Adrenal gland (tissue), 12 donors: ENCODE measurements around the gene DRD1. TPM values are rescaled to one million over a fixed set of nuclear protein-coding genes. Genes with fewer than 3 reads are reported as not detected.

Source experiments
- DNase-seq, 7 donors: peaks; one replicate each; pipeline ENCODE4 v3.0.0-alpha.2; 2019 to 2020
- H3K27ac ChIP-seq, 5 donors: fragments of 200-600 bp; sonication (generic) in 4 of 5; 1 replicate in 3 of 5; 2 replicates in 2 of 5; pipeline versions ENCODE4 v1.5.1 to v1.8.0; 2016 to 2020; ENCODE audit warnings: mild to moderate bottlenecking in 1 of 5
- H3K27me3 ChIP-seq: fragments of 200-600 bp; 2 replicates; pipeline ENCODE4 v1.8.0; 2021
- H3K36me3 ChIP-seq, 2 donors: fragments of 200-600 bp; replicated peaks in 1 of 2; 1 replicate in 1 of 2; 2 replicates in 1 of 2; pipeline versions ENCODE4 v1.5.1 to v1.8.0; 2018 to 2022
- H3K4me1 ChIP-seq, 2 donors: fragments of 200-600 bp; replicated peaks in 1 of 2; 1 replicate in 1 of 2; 2 replicates in 1 of 2; pipeline versions ENCODE4 v1.5.1 to v1.8.0; 2018 to 2021
- H3K4me3 ChIP-seq, 4 donors: fragments of 200-600 bp; sonication (generic) in 3 of 4; one replicate each; pipeline ENCODE4 v1.5.1; 2016 to 2018
- H3K9me3 ChIP-seq, 3 donors: fragments of 200-600 bp; sonication (generic) in 1 of 3; replicated peaks in 1 of 3; 1 replicate in 2 of 3; 2 replicates in 1 of 3; pipeline versions ENCODE4 v1.5.1 to v1.8.0; 2016 to 2021
- POLR2A ChIP-seq, 2 donors: fragments of 450-650 bp; IDR thresholded peaks; one replicate each; pipeline ENCODE4 v1.6.1; 2017; ENCODE audit warnings: antibody characterized with exemption in 2 of 2, mild to moderate bottlenecking in 2 of 2, moderate library complexity in 1 of 2
- WGBS, 4 donors: extraction: QIAGEN DNeasy Blood & Tissue Kit in 2 of 4; methylation state at CpG; one replicate each; pipeline versions ENCODE4 v1.1.5 to v1.1.7; 2013 to 2017; 5-methylcytosine and 5-hydroxymethylcytosine counted together
- intact Hi-C, 2 donors: fragments of 100-400 bp; cut with DNase I; formaldehyde crosslinking; loops; one replicate each; pipeline versions ENCODE4 v1.14.1 to v1.15.0; 2022 to 2023
- polyA plus RNA-seq, 3 donors: library from polyadenylated mRNA; stranded (reverse); fragments of 200-250 nt in 2 of 3; fragments of 350-450 nt in 1 of 3; fragmentation: Illumina TruSeq in 1 of 3; extraction: RNeasy Lipid Tissue Mini Kit (QIAGEN cat#74804) in 1 of 3; gene quantifications; one replicate each; pipeline ENCODE4 v1.2.3, GENCODE V29; 2013 to 2014
- total RNA-seq, 9 donors: library from RNA; depleted of rRNA in 4 of 9; stranded (reverse); fragments of >200 nt in 4 of 9; fragments of 120-200 nt in 1 of 9; fragmentation: NEBNext Ultra II Directional in 1 of 9; extraction: Animal tissue kit (Norgen Biotek cat#: 25700) in 1 of 9; gene quantifications; one replicate each; pipeline versions ENCODE4 v1.1.0 to v1.2.4, GENCODE V29; 2013 to 2023
- TF ChIP-seq, protein P1 (sequence below), 6 experiments: fragments of 450-650 bp in 4 of 6; fragments of 200-600 bp in 2 of 6; sonication (generic) in 1 of 6; IDR thresholded peaks; 1 replicate in 5 of 6; 2 replicates in 1 of 6; pipeline versions ENCODE4 v1.5.1 to v1.8.0; 2016 to 2021; ENCODE audit warnings: antibody characterized with exemption in 6 of 6, mild to moderate bottlenecking in 2 of 6, moderate library complexity in 1 of 6
- donor health status: healthy with polysubstance abuse.
- donor health status: Bipolar disorder and iron deficiency.
- donor health status: DM: yes; HTN: yes; CAD: no.
- donor health status: DM: no; HTN: no; CAD: no.
- donor health status: DM: no; HTN: no; CAD: no.
- donor health status: DM: yes; HTN: yes; CAD: no.

DRD1 gene
- total and polyA plus RNA-seq, 12 donors, result under 0.01 to 1.3 (median 0.26) TPM

DNA sequence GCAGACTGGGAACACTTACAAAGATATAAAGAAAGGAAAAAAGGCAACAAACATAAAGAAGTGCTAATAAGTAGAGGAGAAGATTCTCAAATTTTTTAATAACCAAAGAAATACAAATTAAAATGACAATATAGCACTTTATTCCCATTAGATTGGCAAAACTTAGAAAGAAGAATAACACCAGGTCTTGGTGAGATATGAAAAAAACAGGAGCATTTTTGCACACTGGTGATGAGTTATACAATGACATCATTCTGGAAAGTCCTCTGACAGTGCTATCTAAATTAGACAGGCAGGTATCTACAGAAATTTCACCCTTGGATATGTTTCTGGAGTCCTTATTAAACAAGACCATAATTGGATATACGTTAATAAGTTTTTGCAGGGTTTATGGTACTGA, 24.9 kb upstream of the DRD1 start:
- Histone ChIP-seq H3K9me3 (no peaks in the 10 kb centered on the region), H3K4me3 (no peak overlapping the region), H3K27me3 (no peaks in the 10 kb centered on the region), H3K36me3 (no peaks in the 10 kb centered on the region), H3K27ac (no peak overlapping the region), H3K4me1 (no peaks in the 10 kb centered on the region)
- intact Hi-C loops, result no loop called here
- TF ChIP-seq POLR2A (IDR thresholded peaks at IDR 0.05), result no peak
- TF ChIP-seq, protein P1, sequence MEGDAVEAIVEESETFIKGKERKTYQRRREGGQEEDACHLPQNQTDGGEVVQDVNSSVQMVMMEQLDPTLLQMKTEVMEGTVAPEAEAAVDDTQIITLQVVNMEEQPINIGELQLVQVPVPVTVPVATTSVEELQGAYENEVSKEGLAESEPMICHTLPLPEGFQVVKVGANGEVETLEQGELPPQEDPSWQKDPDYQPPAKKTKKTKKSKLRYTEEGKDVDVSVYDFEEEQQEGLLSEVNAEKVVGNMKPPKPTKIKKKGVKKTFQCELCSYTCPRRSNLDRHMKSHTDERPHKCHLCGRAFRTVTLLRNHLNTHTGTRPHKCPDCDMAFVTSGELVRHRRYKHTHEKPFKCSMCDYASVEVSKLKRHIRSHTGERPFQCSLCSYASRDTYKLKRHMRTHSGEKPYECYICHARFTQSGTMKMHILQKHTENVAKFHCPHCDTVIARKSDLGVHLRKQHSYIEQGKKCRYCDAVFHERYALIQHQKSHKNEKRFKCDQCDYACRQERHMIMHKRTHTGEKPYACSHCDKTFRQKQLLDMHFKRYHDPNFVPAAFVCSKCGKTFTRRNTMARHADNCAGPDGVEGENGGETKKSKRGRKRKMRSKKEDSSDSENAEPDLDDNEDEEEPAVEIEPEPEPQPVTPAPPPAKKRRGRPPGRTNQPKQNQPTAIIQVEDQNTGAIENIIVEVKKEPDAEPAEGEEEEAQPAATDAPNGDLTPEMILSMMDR (IDR thresholded peaks at IDR 0.05), result no peak
- DNase-seq, result no peak
- 87 to 91% (median 90%) methylated on average over 1 of the region's 1 CpG for WGBS, 4 donors

DNA sequence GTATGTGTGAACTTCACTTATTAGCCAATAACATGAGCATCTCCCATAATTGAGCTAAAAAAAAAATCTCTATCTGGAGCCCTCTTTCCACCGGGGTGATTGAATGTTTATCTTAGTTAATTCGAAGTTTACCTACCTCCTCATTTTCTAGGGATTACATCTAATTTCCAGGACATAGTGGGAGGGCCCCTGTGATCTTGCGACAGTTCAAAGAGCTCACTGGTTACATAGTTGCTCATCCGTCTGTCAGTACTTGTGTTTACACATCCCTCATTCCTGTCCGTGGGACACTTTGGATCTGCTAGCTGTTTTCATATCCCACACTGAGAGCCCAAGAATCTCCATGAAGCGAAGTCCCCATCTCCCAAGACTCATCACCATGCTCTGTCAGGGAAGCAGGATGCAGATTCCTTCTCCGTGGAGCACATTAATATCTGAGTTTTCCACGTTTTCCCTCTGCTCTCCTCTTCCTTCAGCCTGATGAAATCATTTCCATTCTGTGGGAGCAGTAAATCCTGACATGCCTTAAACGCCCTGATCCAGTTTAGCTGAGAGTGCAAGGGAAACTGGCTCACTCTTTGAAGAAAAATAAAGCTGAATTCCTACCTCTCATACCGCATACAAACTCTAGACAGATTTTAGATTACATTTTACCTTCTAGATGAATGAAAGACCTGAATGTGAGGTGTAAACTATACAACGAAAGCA, 24.2 kb upstream of the DRD1 start:
- Histone ChIP-seq H3K9me3 (no peaks in the 10 kb centered on the region), H3K4me3 (no peak overlapping the region), H3K4me1 (no peaks in the 10 kb centered on the region), H3K27ac (no peak overlapping the region), H3K36me3 (no peaks in the 10 kb centered on the region), H3K27me3 (no peaks in the 10 kb centered on the region)
- TF ChIP-seq, protein P1 (IDR thresholded peaks at IDR 0.05), result no peak
- TF ChIP-seq POLR2A (IDR thresholded peaks at IDR 0.05), result no peak
- no peak for DNase-seq
- 42 to 49% (median 48%) methylated on average over 11 of the region's 11 CpGs for WGBS, 4 donors
- intact Hi-C loops, result no loop called here

DNA sequence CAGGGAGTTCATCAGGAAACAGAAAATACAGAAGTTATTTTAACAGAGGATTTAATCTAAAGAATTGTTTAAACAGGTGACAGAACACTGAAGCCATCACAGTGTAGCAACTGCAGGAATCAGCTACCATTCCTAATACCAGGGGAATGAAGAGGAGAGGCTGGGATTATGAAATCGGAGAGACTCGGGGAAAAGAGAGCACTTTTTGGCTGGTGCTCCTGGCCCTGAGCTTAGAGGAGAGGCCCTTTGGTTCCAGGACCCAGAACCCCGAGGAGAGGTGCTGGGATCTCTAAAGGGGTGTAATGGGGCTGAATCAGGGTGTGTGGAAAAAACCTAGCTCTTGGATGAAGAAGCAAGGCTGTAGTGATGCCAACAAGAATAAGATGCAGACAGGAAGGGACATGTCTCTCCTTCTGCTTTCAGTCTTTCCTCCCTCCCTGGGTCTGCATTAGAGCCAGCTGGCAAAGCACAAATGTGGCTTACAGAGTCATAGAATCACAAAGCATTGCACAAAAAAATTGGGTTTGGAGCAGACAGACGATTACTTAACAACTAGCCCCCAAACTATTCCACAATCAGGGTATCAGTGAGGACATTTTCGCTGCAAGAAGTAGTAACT, 22.8 kb upstream of the DRD1 start:
- H3K4me3 ChIP-seq, result no peak overlapping the region
- no peaks in the 10 kb centered on the region for H3K4me1 ChIP-seq
- H3K27ac ChIP-seq, result no peak overlapping the region
- no peaks in the 10 kb centered on the region for H3K36me3 ChIP-seq
- no peaks in the 10 kb centered on the region for H3K27me3 ChIP-seq
- TF ChIP-seq POLR2A (IDR thresholded peaks at IDR 0.05), result no peak
- TF ChIP-seq, protein P1 (IDR thresholded peaks at IDR 0.05), result no peak
- WGBS, 4 donors, result 51 to 59% (median 56%) methylated on average over 5 of the region's 5 CpGs
- intact Hi-C loops, result no loop called here
- no peaks in the 10 kb centered on the region for H3K9me3 ChIP-seq
- no peak for DNase-seq

DNA sequence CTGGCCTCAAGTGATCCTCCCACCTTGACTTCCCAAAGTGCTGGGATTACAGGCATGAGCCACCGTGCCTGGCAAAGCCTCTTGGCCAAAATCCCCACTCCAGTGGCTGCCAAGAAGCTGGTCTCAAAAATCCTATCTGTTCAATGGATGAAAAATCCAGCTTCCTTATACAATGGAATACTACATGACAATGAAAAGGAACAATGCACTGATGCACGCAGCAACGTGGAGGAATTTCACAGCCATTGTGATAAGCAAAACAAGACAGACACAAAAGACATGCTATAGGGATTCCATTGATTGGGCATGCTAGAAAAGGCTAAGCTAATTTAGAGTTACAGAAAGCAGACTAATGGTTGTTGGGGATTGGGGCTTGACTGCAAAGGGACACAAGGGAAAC, 21.3 kb upstream of the DRD1 start:
- no peak overlapping the region for H3K27ac ChIP-seq
- intact Hi-C loops, result no loop called here
- H3K27me3 ChIP-seq, result no peaks in the 10 kb centered on the region
- no peaks in the 10 kb centered on the region for H3K36me3 ChIP-seq
- no peak overlapping the region for H3K4me3 ChIP-seq
- H3K9me3 ChIP-seq, result no peaks in the 10 kb centered on the region
- no peak for DNase-seq
- no peaks in the 10 kb centered on the region for H3K4me1 ChIP-seq
- WGBS, 4 donors, result 26 to 37% (median 33%) methylated on average over 3 of the region's 3 CpGs
- no peak for TF ChIP-seq POLR2A (IDR thresholded peaks at IDR 0.05)
- TF ChIP-seq, protein P1 (IDR thresholded peaks at IDR 0.05), result no peak
